Measurements from ENCODE around the gene TYW3.

TYW3 gene

DNA sequence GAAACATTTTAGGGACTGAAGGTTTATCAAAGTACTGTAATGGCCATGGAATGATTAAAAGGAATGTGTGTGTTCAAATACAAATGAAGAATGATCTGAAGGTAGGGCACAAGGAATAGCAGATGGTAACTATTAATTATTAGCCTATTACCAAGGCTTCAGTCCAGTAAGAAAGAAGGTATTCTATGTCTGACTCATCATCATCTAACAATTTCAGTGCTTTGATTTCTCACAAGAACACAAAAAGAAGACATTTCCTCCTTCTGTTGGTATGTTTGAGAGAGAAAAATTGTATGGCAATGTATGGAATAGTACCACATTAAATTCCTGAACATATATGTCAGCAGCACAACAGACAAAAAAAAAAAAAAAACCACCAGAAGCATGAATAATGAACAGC, 57.5 kb downstream of the TYW3 start:
- DNase-seq (ENCODE audit: low read depth), result no peak

DNA sequence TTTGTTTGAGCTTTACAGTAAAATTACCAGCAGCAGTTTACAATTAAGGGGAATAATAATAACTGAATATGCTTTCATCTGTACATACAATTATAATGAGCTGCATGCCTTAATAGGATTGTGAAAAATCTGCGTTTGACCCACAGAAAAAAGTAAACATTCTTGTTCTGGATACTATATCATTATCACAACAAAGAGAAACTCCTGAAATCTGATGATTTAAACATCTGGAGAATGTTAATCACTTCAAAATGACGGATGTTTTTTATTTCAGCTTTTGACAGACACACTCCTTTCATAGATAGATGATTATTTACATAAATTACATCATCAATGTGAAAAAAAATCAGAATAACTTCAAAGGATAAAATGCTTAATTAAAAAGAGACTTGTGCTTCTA, 58.5 kb downstream of the TYW3 start:
- no peak for DNase-seq (ENCODE audit: low read depth)

DNA sequence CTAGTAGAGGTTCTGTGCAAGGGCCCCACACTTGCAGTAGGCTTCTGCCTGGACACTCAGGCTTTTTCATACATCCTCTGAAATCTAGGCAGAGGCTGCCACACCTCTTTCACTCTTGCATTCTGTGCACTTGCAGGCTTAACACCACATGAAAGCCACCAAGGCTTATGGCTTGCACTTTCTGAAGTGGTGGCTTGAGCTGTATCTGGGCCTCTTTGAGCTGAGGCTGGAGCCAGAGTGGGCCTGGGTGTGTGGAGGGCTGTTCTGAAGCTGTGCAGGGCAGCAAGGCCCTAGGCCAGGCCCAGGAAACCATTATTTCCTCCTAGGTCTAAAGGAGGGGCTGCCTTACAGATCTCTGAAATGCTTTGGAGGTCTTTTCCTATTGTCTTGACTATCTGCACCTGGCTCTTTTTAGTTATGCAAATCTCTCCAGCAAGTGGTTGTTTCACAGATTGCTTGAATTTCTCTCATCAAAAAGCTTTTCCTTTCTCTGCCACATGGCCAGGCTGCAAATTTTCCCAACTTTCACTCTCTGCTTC, 66.2 kb downstream of the TYW3 start:
- no peak for DNase-seq (ENCODE audit: low read depth)

DNA sequence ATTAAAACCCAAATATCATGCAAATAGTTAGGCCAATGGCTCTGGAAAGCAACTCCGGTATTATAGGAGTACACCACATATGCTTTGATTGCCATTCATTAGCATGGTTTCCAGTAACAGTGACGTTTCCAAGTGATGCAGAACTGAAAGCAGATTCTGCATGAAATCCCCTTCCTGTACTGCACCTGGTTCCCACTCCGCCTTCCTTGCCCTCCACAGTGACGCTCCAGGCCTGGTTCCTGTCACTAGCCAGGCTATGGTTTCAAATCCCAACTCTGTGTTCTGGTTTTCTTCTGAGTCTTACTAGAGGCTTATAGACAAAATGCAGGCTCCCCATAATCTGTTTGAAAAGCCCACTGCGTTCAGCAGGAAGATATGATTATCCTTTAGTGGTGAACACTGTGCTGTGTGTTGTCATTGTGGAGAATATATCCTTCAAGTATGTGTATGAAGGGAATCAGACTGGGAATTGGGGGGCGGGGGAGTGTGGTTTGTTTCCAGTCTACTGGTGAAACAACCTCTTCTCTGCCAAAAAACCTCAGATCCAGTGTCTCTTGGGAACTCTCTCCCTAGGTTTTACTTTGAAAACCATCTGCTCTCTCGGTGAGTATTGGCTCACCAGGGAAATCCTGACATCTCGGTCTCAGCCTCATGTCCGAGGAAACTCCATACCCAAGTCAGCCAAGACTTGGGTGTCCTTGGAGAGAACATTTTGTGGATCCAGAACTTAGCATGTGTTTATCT, 78.7 kb downstream of the TYW3 start:
- DNase-seq (ENCODE audit: low read depth), result no peak

DNA sequence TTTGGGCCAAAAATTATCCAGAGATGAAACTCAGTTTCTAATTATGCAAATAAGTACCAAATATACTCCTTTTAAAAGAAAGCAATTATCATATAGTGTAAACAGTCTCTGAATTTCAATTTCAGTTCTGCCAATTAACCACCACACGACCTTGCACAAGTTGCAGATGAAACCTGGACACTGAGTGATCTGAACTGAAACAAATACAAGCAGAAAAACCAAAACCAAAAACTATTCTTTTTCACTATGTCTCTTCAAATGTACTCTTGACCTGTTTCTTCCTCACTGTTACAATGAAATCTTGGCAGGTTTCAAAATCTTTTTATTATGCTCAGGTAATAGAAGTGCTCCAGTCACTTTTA, 79.2 kb downstream of the TYW3 start:
- DNase-seq (ENCODE audit: low read depth), result no peak
